CD8-positive, alpha-beta memory T cell (primary cell): ENCODE results near the gene SGPP1. TPM values are rescaled to one million over a fixed set of nuclear protein-coding genes. Genes with fewer than 3 reads are reported as not detected.

ENCODE experiments used
- CTCF ChIA-PET: fragments of 350-600 bp; sonication (Branson Sonifier 250); formaldehyde crosslinking; loops from one replicate; lab custom pipeline; 2021; ENCODE audit warnings: antibody characterized with exemption; lab: Charles Lee
- POLR2A ChIA-PET: fragments of 350-600 bp; sonication (Branson Sonifier 250); formaldehyde crosslinking; loops from one replicate; lab custom pipeline; 2021; ENCODE audit warnings: antibody characterized with exemption; lab: Charles Lee
- DNase-seq, 5 donors: peaks; one replicate each; pipeline versions ENCODE4 v3.0.0 to v3.0.0-alpha.2; 2020 to 2022; ENCODE audit warnings: mixed read lengths in 1 of 5
- H3K27ac ChIP-seq: one replicate; pipeline ENCODE4 v1.7.0; 2013; ENCODE audit warnings: low read depth, mild to moderate bottlenecking, low read length, moderate library complexity
- H3K27me3 ChIP-seq: 2 replicates; pipeline ENCODE4 v1.7.0; 2013; ENCODE audit warnings: low read length, mild to moderate bottlenecking; ENCODE audit not compliant: insufficient read depth, poor library complexity, severe bottlenecking
- H3K36me3 ChIP-seq: 2 replicates; pipeline ENCODE4 v1.7.0; 2013; ENCODE audit warnings: mild to moderate bottlenecking, low read length, moderate library complexity; ENCODE audit not compliant: insufficient read depth
- H3K4me1 ChIP-seq: 2 replicates; pipeline ENCODE4 v1.7.0; 2013; ENCODE audit warnings: mild to moderate bottlenecking, low read length, moderate library complexity; ENCODE audit not compliant: insufficient read depth
- H3K4me3 ChIP-seq: 2 replicates; pipeline ENCODE4 v1.7.0; 2013; ENCODE audit warnings: mild to moderate bottlenecking, low read length
- H3K9me3 ChIP-seq: 2 replicates; pipeline ENCODE4 v1.7.0; 2013; ENCODE audit warnings: mild to moderate bottlenecking, low read length
- H3K27ac Mint-ChIP-seq, 8 donors: one replicate each; pipeline ENCODE4 v1.8.0; 2020 to 2021; ENCODE audit warnings: mixed read lengths in 8 of 8, mild to moderate bottlenecking in 6 of 8, inconsistent platforms in 3 of 8, moderate library complexity in 3 of 8
- H3K27me3 Mint-ChIP-seq, 2 donors: one replicate each; pipeline ENCODE4 v1.8.0; 2020 to 2021; ENCODE audit warnings: mixed read lengths in 2 of 2, mild to moderate bottlenecking in 1 of 2, moderate library complexity in 1 of 2
- H3K36me3 Mint-ChIP-seq, 3 donors: one replicate each; pipeline ENCODE4 v1.8.0; 2020 to 2021; ENCODE audit warnings: mixed read lengths in 3 of 3, inconsistent platforms in 1 of 3, mild to moderate bottlenecking in 1 of 3
- H3K4me1 Mint-ChIP-seq, 3 donors: one replicate each; pipeline ENCODE4 v1.8.0; 2020 to 2021; ENCODE audit warnings: mixed read lengths in 3 of 3, inconsistent platforms in 1 of 3, mild to moderate bottlenecking in 1 of 3
- H3K4me3 Mint-ChIP-seq, 7 donors: one replicate each; pipeline ENCODE4 v1.8.0; 2020 to 2021; ENCODE audit warnings: mixed read lengths in 7 of 7, mild to moderate bottlenecking in 6 of 7, moderate library complexity in 4 of 7, inconsistent platforms in 2 of 7
- H3K9me3 Mint-ChIP-seq, 5 donors: one replicate each; pipeline ENCODE4 v1.8.0; 2020 to 2022; ENCODE audit warnings: mixed read lengths in 5 of 5, mild to moderate bottlenecking in 3 of 5, moderate library complexity in 2 of 5, inconsistent platforms in 1 of 5
- polyA plus RNA-seq: library from polyadenylated mRNA; unstranded; fragments of 300-500 nt; fragmentation: Illumina TruSeq; gene quantifications from one replicate; pipeline ENCODE4 v1.2.3, GENCODE V29; 2021
- total RNA-seq, 2 experiments: library from RNA; stranded (reverse); gene quantifications; one replicate each; pipeline ENCODE4 v1.2.3, GENCODE V29; 2021

Gene SGPP1
- total and polyA plus RNA-seq, 3 experiments from 2014 or later = 12.4 to 15.1 (median 13.9) TPM

- Histone ChIP-seq H3K27me3 (no peaks in the 10 kb centered on the region), H3K36me3 (no peaks in the 10 kb centered on the region), H3K4me3 (no peak overlapping the region), H3K27ac (no peak overlapping the region), H3K4me1 (peaks cover 7% of the 10 kb centered on the region), H3K9me3 (no peaks in the 10 kb centered on the region)
- DNase-seq = no peak
- Mint-ChIP-seq H3K4me1 (peaks cover 6 to 17% (median 9%) of the 10 kb centered on the region in 3 donors), H3K36me3 (no peaks in the 10 kb centered on the region), H3K27ac (peak overlapping the region in 4 of 8 donors; percentile 22 to 66 (median 36)), H3K9me3 (no peaks in the 10 kb centered on the region), H3K27me3 (peaks cover 0 to 4% of the 10 kb centered on the region in 2 donors), H3K4me3 (no peak overlapping the region)
- ChIA-PET CTCF (interaction anchor here (0.6 kb wide), 1 partner anchor 216 kb away, joined by 3 read pairs; no protein-coding TSS in a partner anchor), POLR2A (no interaction called here)
Observed at GRCh38 chr14:63745858-63746425, 18.1 kb upstream of the SGPP1 start.

- Mint-ChIP-seq H3K4me1 (peaks cover 6 to 17% (median 9%) of the 10 kb centered on the region in 3 donors), H3K36me3 (no peaks in the 10 kb centered on the region), H3K27ac (peak overlapping the region in 1 of 8 donors; percentile 34), H3K27me3 (peaks cover 0 to 2% of the 10 kb centered on the region in 2 donors), H3K4me3 (no peak overlapping the region), H3K9me3 (no peaks in the 10 kb centered on the region)
- Histone ChIP-seq H3K9me3 (no peaks in the 10 kb centered on the region), H3K4me1 (peaks cover 7% of the 10 kb centered on the region), H3K27ac (no peak overlapping the region), H3K4me3 (no peak overlapping the region), H3K36me3 (no peaks in the 10 kb centered on the region), H3K27me3 (no peaks in the 10 kb centered on the region)
- no peak for DNase-seq
- CTCF ChIA-PET = no interaction called here
- POLR2A ChIA-PET = no interaction called here
Observed at GRCh38 chr14:63745272-63745671, 17.4 kb upstream of the SGPP1 start.

- peak overlapping the region in 6 of 7 donors; percentile 57 to 75 (median 68) for H3K4me3 Mint-ChIP-seq
- ChIA-PET POLR2A (no interaction called here), CTCF (interaction anchor here (0.9 kb wide), 1 partner anchor 9 kb away, joined by 3 read pairs; no protein-coding TSS in a partner anchor)
- no peaks in the 10 kb centered on the region for H3K27me3 Mint-ChIP-seq
- no peak overlapping the region for H3K4me3 ChIP-seq
- no peaks in the 10 kb centered on the region for H3K36me3 ChIP-seq
- peaks cover 0 to 1% (median 0%) of the 10 kb centered on the region in 3 donors for H3K36me3 Mint-ChIP-seq
- H3K9me3 Mint-ChIP-seq = no peaks in the 10 kb centered on the region
- peak overlapping the region in 7 of 8 donors; percentile 37 to 80 (median 71) for H3K27ac Mint-ChIP-seq
- no peaks in the 10 kb centered on the region for H3K27me3 ChIP-seq
- H3K4me1 ChIP-seq = peaks cover 10% of the 10 kb centered on the region
- H3K27ac ChIP-seq = no peak overlapping the region
- H3K9me3 ChIP-seq = no peaks in the 10 kb centered on the region
- H3K4me1 Mint-ChIP-seq = peaks cover 7 to 12% (median 12%) of the 10 kb centered on the region in 3 donors
- DNase-seq = no peak
Observed at GRCh38 chr14:63737582-63738006, 9.7 kb upstream of the SGPP1 start.

- Histone ChIP-seq H3K27me3 (no peaks in the 10 kb centered on the region), H3K4me3 (no peak overlapping the region), H3K9me3 (no peaks in the 10 kb centered on the region), H3K4me1 (peaks cover 10% of the 10 kb centered on the region), H3K36me3 (no peaks in the 10 kb centered on the region), H3K27ac (no peak overlapping the region)
- DNase-seq = no peak
- Mint-ChIP-seq H3K4me3 (no peak overlapping the region), H3K4me1 (peaks cover 7 to 12% (median 12%) of the 10 kb centered on the region in 3 donors), H3K36me3 (peaks cover 0 to 1% (median 0%) of the 10 kb centered on the region in 3 donors), H3K27me3 (no peaks in the 10 kb centered on the region), H3K27ac (no peak overlapping the region), H3K9me3 (no peaks in the 10 kb centered on the region)
- POLR2A ChIA-PET = no interaction called here
- CTCF ChIA-PET = no interaction called here
Observed at GRCh38 chr14:63735720-63736119, 7.9 kb upstream of the SGPP1 start.

GRCh38 chr14:63730659-63731058 is 2.8 kb upstream of the SGPP1 start:
- Mint-ChIP-seq H3K4me3 (no peak overlapping the region), H3K9me3 (no peaks in the 10 kb centered on the region), H3K36me3 (peaks cover 0 to 7% (median 1%) of the 10 kb centered on the region in 3 donors), H3K27me3 (peaks cover 0 to 4% of the 10 kb centered on the region in 2 donors), H3K27ac (peak overlapping the region in 1 of 8 donors; percentile 47), H3K4me1 (peaks cover 21 to 25% (median 22%) of the 10 kb centered on the region in 3 donors)
- H3K36me3 ChIP-seq = no peaks in the 10 kb centered on the region
- CTCF ChIA-PET = interaction anchor here (0.8 to 1.8 kb wide), 2 partner anchors 29 to 81 kb away, joined by 3 read pairs; no protein-coding TSS in a partner anchor
- no peak overlapping the region for H3K27ac ChIP-seq
- no peaks in the 10 kb centered on the region for H3K9me3 ChIP-seq
- no peak for DNase-seq
- POLR2A ChIA-PET = interaction anchor here (0.6 kb wide), 1 partner anchor 214 kb away, joined by 8 read pairs; no protein-coding TSS in a partner anchor
- no peaks in the 10 kb centered on the region for H3K27me3 ChIP-seq
- H3K4me3 ChIP-seq = no peak overlapping the region
- H3K4me1 ChIP-seq = peaks cover 12% of the 10 kb centered on the region

- no peaks in the 10 kb centered on the region for H3K27me3 ChIP-seq
- peaks cover 23% of the 10 kb centered on the region for H3K4me1 ChIP-seq
- peak overlapping the region; percentile 68 for H3K27ac ChIP-seq
- H3K36me3 ChIP-seq = no peaks in the 10 kb centered on the region
- Mint-ChIP-seq H3K27me3 (peaks cover 0 to 4% of the 10 kb centered on the region in 2 donors), H3K9me3 (no peaks in the 10 kb centered on the region), H3K36me3 (peaks cover 0 to 7% (median 0%) of the 10 kb centered on the region in 3 donors), H3K4me1 (peaks cover 36 to 49% (median 47%) of the 10 kb centered on the region in 3 donors), H3K27ac (peak overlapping the region in 6 of 8 donors; percentile 89 to 99 (median 98)), H3K4me3 (peak overlapping the region; percentile 97 to 100 (median 99))
- CTCF ChIA-PET = interaction anchor here (0.8 to 3.9 kb wide), 6 partner anchors 37 to 94 kb away, joined by 3 to 14 read pairs (median 4); partner anchors contain the start of gene WDR89
- DNase-seq = peak in 4 of 5 donors; percentile 1 to 47 (median 5)
- POLR2A ChIA-PET = interaction anchor here (0.5 to 1.6 kb wide), 5 partner anchors 10 to 93 kb away, joined by 3 to 14 read pairs (median 5); partner anchors contain the start of gene WDR89
- H3K4me3 ChIP-seq = peak overlapping the region; percentile 96
- no peaks in the 10 kb centered on the region for H3K9me3 ChIP-seq
Observed at GRCh38 chr14:63727231-63727735, 582 bp downstream of the SGPP1 start.

GRCh38 chr14:63726499-63726898 is 1.4 kb downstream of the SGPP1 start:
- Histone ChIP-seq H3K27ac (peak overlapping the region; percentile 68), H3K36me3 (no peaks in the 10 kb centered on the region), H3K4me3 (peak overlapping the region; percentile 96), H3K9me3 (no peaks in the 10 kb centered on the region), H3K27me3 (no peaks in the 10 kb centered on the region), H3K4me1 (peaks cover 23% of the 10 kb centered on the region)
- ChIA-PET POLR2A (interaction anchor here (0.6 to 1.6 kb wide), 4 partner anchors 9 to 93 kb away, joined by 3 to 14 read pairs (median 6); partner anchors contain the start of gene WDR89), CTCF (interaction anchor here (0.7 to 3.9 kb wide), 6 partner anchors 9 to 84 kb away, joined by 3 to 14 read pairs (median 4); partner anchors contain the start of gene WDR89)
- Mint-ChIP-seq H3K27ac (peak overlapping the region in 7 of 8 donors; percentile 55 to 99 (median 89)), H3K27me3 (peaks cover 0 to 4% of the 10 kb centered on the region in 2 donors), H3K4me3 (peak overlapping the region; percentile 97 to 100 (median 99)), H3K9me3 (no peaks in the 10 kb centered on the region), H3K4me1 (peaks cover 37 to 51% (median 48%) of the 10 kb centered on the region in 3 donors), H3K36me3 (peaks cover 0 to 8% (median 1%) of the 10 kb centered on the region in 3 donors)
- DNase-seq = no peak
